NB4 (cell line): ENCODE data around the gene PRKAB1.
"Not testable (repeated sequence)": the region's sequence is repeated elsewhere in the genome, so short reads cannot be mapped to it uniquely, and the experiment has no call there.

Experiments
- CTCF ChIP-seq: IDR thresholded peaks from one replicate; pipeline ENCODE4 v1.5.1; 2012; ENCODE audit warnings: low read depth, low read length
- POLR2A ChIP-seq: IDR thresholded peaks from 2 replicates; pipeline ENCODE4 v1.6.1; 2011; ENCODE audit warnings: mild to moderate bottlenecking; ENCODE audit not compliant: insufficient read length; ENCODE audit errors: extremely low read depth

GRCh38 chr12:119657001-119657400 is 10.9 kb upstream of the PRKAB1 start:
- not testable (repeated sequence) for TF ChIP-seq POLR2A, CTCF
